Neural progenitor cell (in vitro differentiated cells): ENCODE measurements around the gene SATB2. TPM values are rescaled to one million over a fixed set of nuclear protein-coding genes. Genes with fewer than 3 reads are reported as not detected.

Experiments
- DNase-seq: peaks from one replicate; pipeline ENCODE4 v3.0.0-alpha.2; 2016; ENCODE audit warnings: low spot score
- H2AFZ ChIP-seq: fragments of 200-600 bp; sonication (generic); replicated peaks from 2 replicates; pipeline ENCODE4 v1.6.1; 2016; ENCODE audit warnings: antibody characterized with exemption
- H3F3A ChIP-seq: fragments of 200-600 bp; sonication (generic); 2 replicates; pipeline ENCODE4 v1.6.1; 2016; ENCODE audit warnings: antibody characterized with exemption, low read depth
- H3K27ac ChIP-seq: fragments of 200-600 bp; sonication (generic); 2 replicates; pipeline ENCODE4 v1.5.1; 2016; ENCODE audit warnings: mild to moderate bottlenecking
- H3K27me3 ChIP-seq: fragments of 200-600 bp; sonication (generic); 2 replicates; pipeline ENCODE4 v1.6.1; 2016; ENCODE audit warnings: mild to moderate bottlenecking, moderate library complexity
- H3K36me3 ChIP-seq: fragments of 200-600 bp; sonication (generic); 2 replicates; pipeline ENCODE4 v1.5.1; 2016
- H3K4me1 ChIP-seq: fragments of 200-600 bp; sonication (generic); 2 replicates; pipeline ENCODE4 v1.6.1; 2016; ENCODE audit warnings: mixed run types
- H3K4me2 ChIP-seq: fragments of 200-600 bp; sonication (generic); 2 replicates; pipeline ENCODE4 v1.6.1; 2016
- H3K4me3 ChIP-seq: fragments of 200-600 bp; sonication (generic); 2 replicates; pipeline ENCODE4 v1.5.1; 2016
- H3K79me2 ChIP-seq: fragments of 200-600 bp; sonication (generic); 2 replicates; pipeline ENCODE4 v1.6.1; 2016; ENCODE audit warnings: low read depth
- H3K9ac ChIP-seq: fragments of 200-600 bp; sonication (generic); 2 replicates; pipeline ENCODE4 v1.6.1; 2016
- H3K9me3 ChIP-seq: fragments of 200-600 bp; sonication (generic); 2 replicates; pipeline ENCODE4 v1.5.1; 2016; ENCODE audit warnings: low read depth
- H4K20me1 ChIP-seq: fragments of 200-600 bp; sonication (generic); 2 replicates; pipeline ENCODE4 v1.6.1; 2016; ENCODE audit warnings: low read depth
- H3K27ac Mint-ChIP-seq: 3 replicates; pipeline ENCODE4 v1.8.0; 2021; ENCODE audit warnings: mixed read lengths
- H3K27me3 Mint-ChIP-seq: 2 replicates; pipeline ENCODE4 v1.8.0; 2022; ENCODE audit warnings: low read depth, mild to moderate bottlenecking, inconsistent platforms, moderate library complexity, mixed read lengths; ENCODE audit not compliant: insufficient read depth
- H3K36me3 Mint-ChIP-seq: 3 replicates; pipeline ENCODE4 v1.8.0; 2021; ENCODE audit warnings: mixed read lengths
- H3K4me1 Mint-ChIP-seq: 3 replicates; pipeline ENCODE4 v1.8.0; 2021; ENCODE audit warnings: mixed read lengths
- H3K4me3 Mint-ChIP-seq: 3 replicates; pipeline ENCODE4 v1.8.0; 2021; ENCODE audit warnings: mild to moderate bottlenecking, moderate library complexity, mixed read lengths
- H3K9me3 Mint-ChIP-seq: 3 replicates; pipeline ENCODE4 v1.8.0; 2020; ENCODE audit warnings: mixed read lengths
- EZH2 ChIP-seq: fragments of 200-600 bp; sonication (generic); IDR thresholded peaks from 2 replicates; pipeline ENCODE4 v1.6.1; 2017; ENCODE audit warnings: antibody characterized with exemption, mild to moderate bottlenecking, moderate library complexity
- EZH2phosphoT487 ChIP-seq: fragments of 200-600 bp; sonication (generic); IDR thresholded peaks from 2 replicates; pipeline ENCODE4 v1.6.1; 2017; ENCODE audit warnings: antibody characterized with exemption
- total RNA-seq: library from RNA; depleted of rRNA; stranded (reverse); fragments of >200 nt; gene quantifications from 2 replicates; pipeline ENCODE4 v1.2.3, GENCODE V29; 2015; ENCODE audit warnings: low replicate concordance
- TF ChIP-seq, protein P1 (sequence below): fragments of 200-600 bp; sonication (generic); IDR thresholded peaks from 2 replicates; pipeline ENCODE4 v1.5.1; 2017; ENCODE audit warnings: antibody characterized with exemption, mild to moderate bottlenecking

SATB2 gene
- total RNA-seq, 1 donor from 2014 or later: 3.7 TPM

DNA sequence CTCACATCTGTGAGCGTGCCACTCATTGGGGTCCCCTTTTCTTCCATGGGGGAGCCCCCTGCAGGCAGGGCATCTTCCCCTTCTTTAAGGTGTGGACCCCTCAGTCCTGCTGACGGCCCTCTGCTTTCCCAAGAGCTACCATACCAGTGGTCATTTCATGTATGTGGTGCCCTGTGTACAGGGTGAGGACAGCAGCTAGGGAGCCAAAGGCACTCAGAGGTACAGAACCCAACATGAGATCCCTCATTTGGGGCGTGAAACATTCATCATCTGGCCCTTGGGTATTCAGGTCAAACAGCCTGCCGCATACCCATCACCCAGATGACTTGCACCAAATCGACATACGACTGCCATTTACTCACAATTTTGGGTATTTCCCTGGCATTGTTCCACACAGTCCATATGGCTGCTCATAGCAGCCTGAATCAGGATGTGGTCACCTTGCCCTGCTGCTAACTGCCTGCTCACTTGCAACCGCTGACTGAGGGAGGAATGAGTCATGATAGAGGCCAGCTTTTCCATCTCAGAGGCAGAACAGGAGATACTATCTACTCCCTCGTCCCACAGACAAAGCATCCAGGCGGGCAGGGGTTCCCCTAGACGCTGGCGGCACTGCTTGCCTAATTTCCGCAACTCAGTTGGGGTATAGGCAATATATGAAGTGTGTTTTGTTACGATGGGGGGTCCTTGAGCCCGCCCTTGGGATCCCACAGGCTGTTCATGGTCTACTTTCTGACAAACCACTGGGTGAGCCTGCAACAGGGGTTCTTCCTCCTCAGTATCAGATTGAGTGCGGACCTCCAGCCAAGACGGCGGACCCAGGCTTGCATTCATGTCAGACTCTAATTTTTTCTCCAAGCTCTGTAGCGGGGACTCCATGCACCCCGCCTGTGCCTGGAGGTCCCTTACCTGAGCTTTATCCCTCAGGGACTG, 228.6 kb downstream of the SATB2 start:
- no peaks in the 10 kb centered on the region for H3K36me3 Mint-ChIP-seq
- Histone ChIP-seq H3K36me3 (no peaks in the 10 kb centered on the region), H2AFZ (no peak overlapping the region), H3K27me3 (no peaks in the 10 kb centered on the region), H3K79me2 (no peaks in the 10 kb centered on the region), H3K9me3 (no peaks in the 10 kb centered on the region), H4K20me1 (no peaks in the 10 kb centered on the region), H3K4me2 (no peak overlapping the region), H3K4me3 (no peak overlapping the region), H3F3A (no peaks in the 10 kb centered on the region), H3K9ac (no peak overlapping the region), H3K4me1 (no peaks in the 10 kb centered on the region), H3K27ac (no peak overlapping the region)
- no peak overlapping the region for H3K27ac Mint-ChIP-seq
- H3K4me3 Mint-ChIP-seq: no peak overlapping the region
- H3K4me1 Mint-ChIP-seq: no peaks in the 10 kb centered on the region
- peaks cover 13% of the 10 kb centered on the region for H3K9me3 Mint-ChIP-seq
- DNase-seq: no peak
- no peaks in the 10 kb centered on the region for H3K27me3 Mint-ChIP-seq
- TF ChIP-seq, protein P1, sequence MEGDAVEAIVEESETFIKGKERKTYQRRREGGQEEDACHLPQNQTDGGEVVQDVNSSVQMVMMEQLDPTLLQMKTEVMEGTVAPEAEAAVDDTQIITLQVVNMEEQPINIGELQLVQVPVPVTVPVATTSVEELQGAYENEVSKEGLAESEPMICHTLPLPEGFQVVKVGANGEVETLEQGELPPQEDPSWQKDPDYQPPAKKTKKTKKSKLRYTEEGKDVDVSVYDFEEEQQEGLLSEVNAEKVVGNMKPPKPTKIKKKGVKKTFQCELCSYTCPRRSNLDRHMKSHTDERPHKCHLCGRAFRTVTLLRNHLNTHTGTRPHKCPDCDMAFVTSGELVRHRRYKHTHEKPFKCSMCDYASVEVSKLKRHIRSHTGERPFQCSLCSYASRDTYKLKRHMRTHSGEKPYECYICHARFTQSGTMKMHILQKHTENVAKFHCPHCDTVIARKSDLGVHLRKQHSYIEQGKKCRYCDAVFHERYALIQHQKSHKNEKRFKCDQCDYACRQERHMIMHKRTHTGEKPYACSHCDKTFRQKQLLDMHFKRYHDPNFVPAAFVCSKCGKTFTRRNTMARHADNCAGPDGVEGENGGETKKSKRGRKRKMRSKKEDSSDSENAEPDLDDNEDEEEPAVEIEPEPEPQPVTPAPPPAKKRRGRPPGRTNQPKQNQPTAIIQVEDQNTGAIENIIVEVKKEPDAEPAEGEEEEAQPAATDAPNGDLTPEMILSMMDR: no peak

DNA sequence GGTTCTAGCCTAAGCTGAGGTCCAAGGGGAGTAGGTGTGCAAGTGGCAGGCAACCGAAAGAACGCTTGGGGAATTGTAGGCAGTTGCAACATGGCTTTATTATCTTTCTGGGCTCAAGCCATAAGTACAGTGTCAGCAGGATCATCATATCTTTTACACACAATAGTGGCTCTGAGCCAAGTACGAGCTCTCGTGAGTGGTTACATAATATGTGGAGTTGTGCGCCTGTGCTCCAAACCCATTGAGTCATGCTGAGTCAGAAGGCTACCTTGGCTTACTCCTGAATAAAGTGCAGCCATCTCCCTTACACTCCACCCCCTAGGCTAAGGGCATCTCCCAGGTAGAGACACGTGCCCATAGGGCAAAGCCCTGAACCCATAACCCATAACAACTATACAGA, 233.9 kb downstream of the SATB2 start:
- no peaks in the 10 kb centered on the region for H3K27me3 ChIP-seq
- H3F3A ChIP-seq: no peaks in the 10 kb centered on the region
- H3K4me1 Mint-ChIP-seq: peaks cover 13% of the 10 kb centered on the region
- no peak overlapping the region for H3K4me2 ChIP-seq
- H4K20me1 ChIP-seq: no peaks in the 10 kb centered on the region
- DNase-seq: no peak
- no peak overlapping the region for H3K9ac ChIP-seq
- no peak for TF ChIP-seq EZH2
- TF ChIP-seq, protein P1: no peak
- TF ChIP-seq EZH2phosphoT487: no peak
- H3K36me3 Mint-ChIP-seq: no peaks in the 10 kb centered on the region
- H3K27me3 Mint-ChIP-seq: no peaks in the 10 kb centered on the region
- no peak overlapping the region for H3K4me3 Mint-ChIP-seq
- peaks cover 6% of the 10 kb centered on the region for H3K9me3 Mint-ChIP-seq
- H3K79me2 ChIP-seq: no peaks in the 10 kb centered on the region
- H2AFZ ChIP-seq: no peak overlapping the region
- H3K36me3 ChIP-seq: no peaks in the 10 kb centered on the region
- H3K4me1 ChIP-seq: no peaks in the 10 kb centered on the region
- H3K4me3 ChIP-seq: no peak overlapping the region
- no peak overlapping the region for H3K27ac Mint-ChIP-seq
- H3K9me3 ChIP-seq: no peaks in the 10 kb centered on the region
- no peak overlapping the region for H3K27ac ChIP-seq

DNA sequence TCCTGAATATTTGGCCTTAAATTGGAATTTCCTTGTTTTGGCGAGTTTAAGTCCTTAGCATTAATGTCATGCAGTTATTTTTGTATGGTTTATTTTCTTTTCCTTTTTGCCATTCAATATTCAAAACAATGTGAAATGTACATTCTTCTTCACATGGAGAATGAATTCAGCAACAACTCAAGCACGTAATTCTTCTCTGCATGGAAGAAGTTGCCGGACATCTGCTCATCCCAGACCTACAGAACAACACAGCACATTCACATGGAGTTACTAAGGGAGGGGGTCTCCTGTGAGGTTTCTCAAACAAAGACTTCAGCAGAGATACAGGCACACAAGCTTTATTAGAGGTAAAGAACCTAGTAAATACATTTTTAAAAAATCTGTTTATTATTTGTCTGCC, 236.8 kb downstream of the SATB2 start:
- H3K36me3 ChIP-seq: no peaks in the 10 kb centered on the region
- no peaks in the 10 kb centered on the region for H3K9me3 ChIP-seq
- no peak for DNase-seq
- no peaks in the 10 kb centered on the region for H3K4me1 ChIP-seq
- no peak overlapping the region for H3K27ac ChIP-seq
- Mint-ChIP-seq H3K9me3 (peaks cover 6% of the 10 kb centered on the region), H3K27me3 (no peaks in the 10 kb centered on the region), H3K27ac (no peak overlapping the region), H3K36me3 (no peaks in the 10 kb centered on the region), H3K4me3 (no peak overlapping the region), H3K4me1 (peaks cover 13% of the 10 kb centered on the region)
- no peaks in the 10 kb centered on the region for H3F3A ChIP-seq
- H3K27me3 ChIP-seq: no peaks in the 10 kb centered on the region
- no peak overlapping the region for H3K4me3 ChIP-seq
- H2AFZ ChIP-seq: no peak overlapping the region
- H3K4me2 ChIP-seq: no peak overlapping the region
- TF ChIP-seq EZH2phosphoT487 (no peak), EZH2 (no peak)
- TF ChIP-seq, protein P1: no peak
- no peaks in the 10 kb centered on the region for H3K79me2 ChIP-seq
- no peak overlapping the region for H3K9ac ChIP-seq
- H4K20me1 ChIP-seq: no peaks in the 10 kb centered on the region
